NCI-H345 (cell line): Measurements from ENCODE around the gene NOL4L.

Source experiments
- DNase-seq: peaks from one replicate; lab custom pipeline; 2025; lab: John Stamatoyannopoulos, UW

Gene NOL4L

DNA sequence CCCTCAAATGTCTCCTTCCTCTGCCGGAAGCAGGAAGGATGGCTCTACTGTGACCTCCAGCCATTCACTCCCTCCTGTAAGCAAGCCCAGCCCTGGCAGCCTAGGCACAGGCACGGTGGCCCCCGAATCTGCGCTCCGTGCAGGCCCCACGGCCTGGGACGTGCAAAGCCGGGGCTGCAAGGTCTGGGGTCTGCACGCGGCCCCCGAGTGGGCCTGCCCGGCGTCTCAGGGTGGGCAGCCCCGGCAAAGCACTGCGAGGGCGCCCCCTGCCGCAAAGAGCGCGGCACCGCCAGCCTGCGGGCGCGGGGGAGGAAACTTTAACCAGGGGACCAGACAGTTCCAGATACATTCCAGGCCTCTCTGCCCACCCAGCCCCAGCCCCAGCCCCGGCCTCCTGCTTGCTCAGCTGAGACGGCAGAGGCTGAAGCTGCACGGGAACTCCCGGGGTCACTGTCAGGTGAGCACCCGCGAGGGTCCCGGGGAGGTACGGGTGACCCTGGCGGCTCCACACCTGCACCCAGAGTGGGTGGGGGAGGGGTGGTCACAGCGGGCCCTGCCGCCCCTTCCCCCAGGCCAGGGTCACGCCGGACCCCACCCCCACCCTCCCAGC is 128.2 kb downstream of the NOL4L start:
- no peak for DNase-seq

DNA sequence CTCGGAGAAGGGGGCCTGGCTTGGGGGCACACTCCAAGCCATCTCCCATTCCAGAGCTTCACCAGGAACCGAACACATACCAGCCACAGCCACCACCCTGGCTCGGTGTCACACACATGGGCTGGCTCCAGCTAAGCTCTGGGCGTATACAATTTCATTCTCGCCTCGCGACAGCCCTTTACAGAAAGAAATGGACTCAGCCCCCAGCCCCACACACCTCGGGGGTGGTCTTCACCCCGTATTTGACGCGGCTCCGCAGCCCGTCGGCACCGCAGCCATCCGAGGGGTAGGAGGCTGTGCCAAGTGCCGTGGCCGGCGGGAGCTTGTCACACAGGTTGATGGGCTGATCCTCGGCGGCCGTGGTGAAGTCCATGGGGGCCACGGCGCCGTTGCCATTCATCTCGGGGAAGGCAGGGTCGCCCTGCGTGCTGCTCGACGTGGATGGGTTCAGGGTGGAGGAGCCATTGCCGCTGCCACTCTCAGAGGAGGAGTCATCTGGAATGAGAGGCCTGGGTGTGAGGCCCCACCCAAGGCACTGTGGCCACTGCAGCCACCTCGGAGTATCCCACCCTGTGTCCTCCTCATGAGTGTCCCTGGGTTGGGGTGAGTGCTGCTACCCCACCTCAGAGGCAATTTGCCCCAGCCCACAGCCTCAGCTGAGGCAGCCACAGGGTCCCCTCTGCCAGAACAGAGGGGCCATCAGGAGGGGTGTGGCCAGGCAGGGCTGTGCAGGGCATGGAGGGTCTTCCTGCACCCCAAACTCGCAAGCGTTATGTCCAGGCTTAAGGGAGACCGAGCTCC is 129.0 kb downstream of the NOL4L start:
- no peak for DNase-seq

GRCh38 chr20:32455171-32455900 is 129.8 kb downstream of the NOL4L start:
- no peak for DNase-seq

DNA sequence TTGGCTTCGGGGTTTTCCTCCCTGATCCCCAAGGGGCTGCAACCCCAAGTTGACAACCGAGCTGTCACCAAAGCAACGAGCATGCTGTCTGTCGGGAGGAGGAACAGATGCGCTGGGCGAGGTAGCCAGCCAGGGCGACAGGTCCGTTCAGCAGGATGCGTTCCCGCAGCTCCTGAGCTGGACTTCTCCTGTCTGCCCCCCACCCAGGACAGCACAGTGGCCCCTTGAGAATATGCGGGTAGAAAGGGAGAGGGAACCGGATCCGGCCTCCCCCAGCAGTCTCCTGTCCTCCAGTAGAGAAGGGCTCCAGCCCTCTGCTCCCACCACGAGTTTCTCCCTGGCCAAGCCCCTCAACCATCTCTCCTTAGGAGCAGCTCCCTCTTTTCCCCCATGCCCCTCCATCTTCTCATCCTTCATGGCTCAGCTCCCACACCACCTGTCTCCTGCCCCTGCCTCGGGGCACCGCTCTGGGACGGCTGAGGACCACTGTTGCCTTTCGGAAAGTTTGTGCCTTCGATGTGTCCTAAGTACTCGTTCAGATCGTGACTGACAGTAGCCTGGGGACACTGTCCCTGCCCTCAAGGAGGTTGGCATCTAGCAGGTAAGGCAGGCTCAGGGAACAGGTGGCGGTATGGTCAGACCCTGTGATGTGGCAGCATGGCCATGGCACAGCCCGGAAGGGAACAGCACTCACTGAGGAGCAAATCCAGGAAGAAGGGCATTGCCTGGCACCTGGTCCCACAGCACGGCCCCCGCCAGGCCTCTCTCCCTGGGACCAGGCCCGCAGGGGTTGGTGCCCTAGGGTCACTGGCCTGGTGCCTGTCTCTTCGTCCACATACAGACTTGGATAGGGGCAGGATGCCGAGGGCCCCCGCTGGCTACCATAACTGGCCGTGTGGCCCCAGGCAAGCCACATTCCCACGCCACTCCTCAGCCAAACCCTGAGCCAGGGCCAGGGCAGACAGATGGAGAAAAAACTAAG is 130.7 kb downstream of the NOL4L start:
- no peak for DNase-seq

- no peak for DNase-seq
Measured at GRCh38 chr20:32453467-32454163, 131.5 kb downstream of the NOL4L start.

DNA sequence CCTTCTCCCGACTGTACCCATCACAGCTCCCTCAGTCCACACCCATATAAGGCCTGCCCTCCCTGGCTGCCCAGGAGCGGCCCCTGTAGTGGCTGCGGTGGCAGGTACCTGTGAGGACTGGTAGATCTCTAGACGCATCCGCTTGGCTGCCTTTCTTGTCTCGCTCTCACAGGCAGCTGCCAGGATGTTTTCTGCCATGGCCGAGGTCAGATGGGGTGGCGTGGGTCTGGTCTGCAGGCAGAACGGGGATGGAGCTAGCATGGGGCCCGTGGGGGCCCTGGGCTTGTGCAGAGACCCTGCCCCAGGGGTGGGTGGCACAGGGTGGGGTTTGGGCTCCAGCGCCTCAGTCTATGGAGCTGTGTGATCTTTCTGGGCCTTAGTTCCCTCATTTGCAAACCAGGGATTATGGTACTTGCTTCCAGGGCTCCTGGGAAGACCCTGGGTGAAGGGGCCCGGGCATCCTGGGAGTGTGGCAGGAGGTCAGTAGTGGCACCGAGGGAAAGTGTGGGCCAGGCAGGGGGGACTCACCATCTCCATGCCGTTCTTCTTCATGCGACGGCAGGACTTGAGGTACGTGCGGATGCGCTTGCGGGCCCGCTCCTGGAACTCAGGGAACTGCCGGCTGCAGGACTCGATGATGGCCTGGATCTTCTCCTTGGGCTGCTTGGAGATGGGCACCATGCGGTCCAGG is 132.2 kb downstream of the NOL4L start:
- no peak for DNase-seq

GRCh38 chr20:32451682-32452461 is 133.3 kb downstream of the NOL4L start:
- no peak for DNase-seq

GRCh38 chr20:32451340-32451681 is 133.8 kb downstream of the NOL4L start:
- no peak for DNase-seq

DNA sequence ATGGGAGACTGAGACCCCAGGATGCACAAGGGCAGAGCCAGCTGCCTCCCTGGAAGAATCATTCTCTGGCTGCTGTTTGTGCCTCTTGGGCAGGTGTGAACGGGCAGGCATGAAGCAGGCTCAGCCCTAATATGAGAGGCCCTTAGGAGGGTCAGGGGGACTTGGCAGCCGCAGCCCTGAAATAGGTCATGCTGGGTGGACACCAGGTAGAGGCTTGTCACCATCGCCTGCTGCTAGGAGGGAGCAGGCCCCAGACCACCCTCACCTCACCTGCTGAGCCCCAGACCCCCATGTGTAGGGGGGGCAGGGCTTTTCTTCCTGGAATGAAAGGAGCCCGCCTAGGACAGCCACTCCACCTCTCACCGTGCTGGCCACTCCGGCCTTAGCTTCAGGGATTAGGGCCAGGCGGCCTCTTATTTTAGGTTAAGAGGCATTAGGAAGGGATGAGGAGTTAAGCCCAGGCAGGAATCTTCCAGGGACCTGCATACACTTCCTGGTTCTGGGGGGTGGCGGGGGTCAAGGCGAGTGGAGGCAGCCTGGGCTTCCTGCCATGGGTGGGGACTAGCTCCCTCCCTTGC is 134.6 kb downstream of the NOL4L start:
- no peak for DNase-seq

- DNase-seq = no peak
Measured at GRCh38 chr20:32449890-32450401, 135.2 kb downstream of the NOL4L start.

- no peak for DNase-seq
Measured at GRCh38 chr20:32449057-32449889, 135.9 kb downstream of the NOL4L start.

DNA sequence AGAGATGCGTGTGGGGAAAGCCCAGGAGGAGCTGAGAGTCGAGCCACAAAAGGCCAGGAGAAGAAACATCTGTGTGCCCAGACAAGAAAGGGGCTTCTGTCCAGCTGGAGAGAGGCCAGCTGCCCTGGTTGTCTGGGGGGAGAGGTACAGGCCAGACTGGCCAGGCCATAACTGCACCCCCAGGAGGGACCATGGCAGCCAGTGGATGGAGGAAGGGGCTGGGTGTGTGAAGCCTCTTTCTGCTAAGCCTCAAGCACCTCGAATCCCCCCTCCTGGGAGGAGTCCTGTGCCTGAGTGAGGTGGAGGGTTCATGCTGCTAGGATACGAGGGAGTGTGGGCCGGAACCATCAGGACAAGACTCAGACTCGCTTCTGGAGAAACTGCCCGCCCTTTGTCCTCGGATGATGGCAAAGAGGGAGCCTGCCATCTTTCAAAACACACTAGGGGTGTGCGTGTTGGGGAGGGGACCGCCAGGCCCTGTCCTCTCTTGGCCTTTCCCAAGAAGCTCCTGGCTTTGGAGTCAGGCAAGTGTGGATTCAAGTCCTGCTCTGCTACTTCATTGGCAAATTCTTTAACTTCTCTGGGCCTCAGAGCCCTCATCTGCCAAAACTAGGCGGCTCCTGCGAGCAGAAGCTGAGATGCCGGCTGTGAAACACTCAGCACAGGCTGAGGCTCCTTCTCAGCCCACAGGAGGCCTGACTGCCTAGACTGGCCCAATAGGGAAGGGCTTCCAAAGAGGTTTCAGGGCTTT is 136.7 kb downstream of the NOL4L start:
- DNase-seq = no peak

GRCh38 chr20:32447136-32448027 is 137.8 kb downstream of the NOL4L start:
- no peak for DNase-seq

DNA sequence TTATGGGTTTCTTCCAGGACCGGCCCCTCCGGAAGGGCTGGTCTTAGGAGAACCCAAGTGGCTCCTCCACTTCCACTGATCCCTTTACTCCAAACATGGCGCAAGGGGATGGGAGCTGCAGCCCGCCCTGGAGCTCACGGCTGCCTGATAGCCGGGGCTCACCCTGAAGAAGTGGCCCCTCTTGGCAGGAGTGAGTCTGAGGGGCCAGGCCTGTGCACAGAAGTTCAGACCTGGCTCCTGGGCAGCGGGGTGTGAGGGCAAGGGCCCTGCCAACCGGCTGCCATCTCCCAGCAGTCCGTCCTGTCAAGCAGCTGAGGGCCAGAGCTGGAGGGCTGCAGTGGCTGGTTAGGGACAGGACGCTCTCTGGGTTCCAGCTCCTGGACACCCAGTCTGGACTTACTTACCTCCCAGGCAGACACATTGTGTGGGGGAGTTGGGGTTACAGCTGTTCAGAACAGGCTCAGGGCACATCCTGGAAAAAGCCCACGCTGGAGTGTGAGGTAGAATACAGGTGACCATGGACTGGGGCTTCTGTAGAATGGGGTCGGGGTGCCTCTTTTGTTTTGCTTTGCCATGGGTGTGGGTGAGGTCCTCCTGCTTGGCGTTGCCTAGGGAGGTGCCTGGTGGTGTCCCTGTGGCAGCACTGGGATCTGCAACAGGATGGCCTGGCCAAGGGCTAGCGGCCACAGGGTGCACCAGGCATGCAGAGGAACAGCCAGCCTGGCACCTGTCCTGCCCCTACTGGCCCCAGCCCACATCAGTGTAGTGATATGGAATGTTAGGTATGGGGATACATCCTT is 138.6 kb downstream of the NOL4L start:
- no peak for DNase-seq

DNA sequence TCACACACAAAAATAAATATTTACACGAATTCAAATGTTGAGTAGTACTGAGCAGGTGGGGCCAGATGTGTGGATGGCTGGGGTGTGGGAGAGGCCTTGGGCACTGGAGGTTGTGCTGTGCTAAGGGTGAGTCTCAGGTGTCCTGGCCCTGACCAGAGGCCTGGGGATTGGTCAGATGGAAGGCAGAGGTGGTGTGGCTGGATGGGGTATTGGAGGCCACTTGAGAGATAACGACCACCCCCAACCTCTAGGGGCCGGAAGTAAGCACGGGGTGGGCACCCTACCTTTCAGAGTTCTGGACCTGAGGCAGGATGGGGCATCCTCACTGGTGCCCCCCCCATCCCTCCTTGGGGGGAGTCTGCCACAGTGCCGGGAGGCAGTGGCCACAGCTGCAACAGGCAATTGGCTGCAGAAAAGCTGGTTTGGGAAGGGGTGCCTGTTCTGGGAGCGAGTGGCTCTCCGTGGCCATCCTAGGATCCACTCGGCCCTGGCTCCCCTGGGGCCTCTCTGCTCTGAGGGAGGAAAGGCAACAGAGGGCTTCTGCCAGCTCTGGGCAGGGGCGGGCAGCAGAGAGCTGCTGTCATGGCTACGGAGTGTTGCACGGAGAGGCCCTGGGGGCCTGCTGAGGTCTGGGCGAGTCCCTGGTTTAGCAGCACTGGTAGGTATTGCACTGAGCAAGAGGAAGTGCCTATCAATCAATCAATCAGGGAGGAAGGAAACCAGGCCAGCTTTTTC is 139.4 kb downstream of the NOL4L start:
- peak; percentile 62 for DNase-seq
